ENCODE measurements around the gene ANKRD60. TPM values are rescaled to one million over a fixed set of nuclear protein-coding genes. Genes with fewer than 3 reads are reported as not detected.

Gene ANKRD60
- total and polyA plus RNA-seq, 2 donors (not counting 1 experiment from before 2014, with no cell fraction given) = not detected

DNA sequence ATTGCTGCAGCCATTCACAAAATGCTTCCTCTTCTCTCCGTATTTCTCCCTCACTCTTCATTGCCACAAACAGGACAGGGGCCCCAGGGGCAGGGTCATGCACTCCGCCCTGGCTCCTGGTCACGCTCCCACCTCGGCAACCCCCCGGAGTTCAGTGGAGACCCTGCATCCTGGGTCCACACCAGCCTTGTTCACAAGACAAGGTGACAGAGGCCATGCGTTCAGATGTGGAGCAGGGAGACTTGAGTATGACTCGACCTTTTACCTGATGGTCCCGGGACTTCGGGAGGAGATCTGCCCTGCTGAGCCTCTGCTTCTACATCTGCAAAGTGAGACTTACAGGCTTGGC lies 49.4 kb downstream of the ANKRD60 start:
- H3K9ac ChIP-seq (ENCODE audit: insufficient read depth, low read length) = no peak overlapping the region
- H3K9me3 ChIP-seq (ENCODE audit: control insufficient read depth, insufficient read depth, low read depth, low read length) = no peaks in the 10 kb centered on the region
- peaks cover 7% of the 10 kb centered on the region for H3K4me1 ChIP-seq (ENCODE audit: control insufficient read depth, extremely low read depth, insufficient read depth, low read length)
- peaks cover 4% of the 10 kb centered on the region for H3K27me3 ChIP-seq (ENCODE audit: control insufficient read depth, insufficient read depth, low read length)
- no peak for DNase-seq (ENCODE audit: low read depth in 2 of 2)
- peak overlapping the region; percentile 65 for H2AFZ ChIP-seq (ENCODE audit: low read length)
- no peaks in the 10 kb centered on the region for H3K36me3 ChIP-seq (ENCODE audit: control insufficient read depth, insufficient read depth, low read length)
- no peak overlapping the region for H3K27ac ChIP-seq (ENCODE audit: insufficient read depth, low read length)
- H3K4me3 ChIP-seq (replicated peaks in 1 of 4; ENCODE audit: control extremely low read depth in 1 of 4, insufficient read depth in 1 of 4, low read depth in 3 of 4, low read length in 4 of 4) = no peak overlapping the region
- H4K20me1 ChIP-seq (ENCODE audit: control insufficient read depth, extremely low read depth, insufficient read depth, low read length) = no peaks in the 10 kb centered on the region
- no peaks in the 10 kb centered on the region for H3K79me2 ChIP-seq (ENCODE audit: control insufficient read depth, insufficient read depth, low read length)
- TF ChIP-seq, protein P1, sequence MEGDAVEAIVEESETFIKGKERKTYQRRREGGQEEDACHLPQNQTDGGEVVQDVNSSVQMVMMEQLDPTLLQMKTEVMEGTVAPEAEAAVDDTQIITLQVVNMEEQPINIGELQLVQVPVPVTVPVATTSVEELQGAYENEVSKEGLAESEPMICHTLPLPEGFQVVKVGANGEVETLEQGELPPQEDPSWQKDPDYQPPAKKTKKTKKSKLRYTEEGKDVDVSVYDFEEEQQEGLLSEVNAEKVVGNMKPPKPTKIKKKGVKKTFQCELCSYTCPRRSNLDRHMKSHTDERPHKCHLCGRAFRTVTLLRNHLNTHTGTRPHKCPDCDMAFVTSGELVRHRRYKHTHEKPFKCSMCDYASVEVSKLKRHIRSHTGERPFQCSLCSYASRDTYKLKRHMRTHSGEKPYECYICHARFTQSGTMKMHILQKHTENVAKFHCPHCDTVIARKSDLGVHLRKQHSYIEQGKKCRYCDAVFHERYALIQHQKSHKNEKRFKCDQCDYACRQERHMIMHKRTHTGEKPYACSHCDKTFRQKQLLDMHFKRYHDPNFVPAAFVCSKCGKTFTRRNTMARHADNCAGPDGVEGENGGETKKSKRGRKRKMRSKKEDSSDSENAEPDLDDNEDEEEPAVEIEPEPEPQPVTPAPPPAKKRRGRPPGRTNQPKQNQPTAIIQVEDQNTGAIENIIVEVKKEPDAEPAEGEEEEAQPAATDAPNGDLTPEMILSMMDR (conservative IDR thresholded peaks at IDR 0.05 in 1 of 2, IDR thresholded peaks at IDR 0.05 in 1 of 2; ENCODE audit: low read depth in 1 of 2, low read length in 2 of 2) = no peak
- H3K4me2 ChIP-seq (ENCODE audit: extremely low read depth, insufficient read depth, low read length) = peak overlapping the region; percentile 87

DNA sequence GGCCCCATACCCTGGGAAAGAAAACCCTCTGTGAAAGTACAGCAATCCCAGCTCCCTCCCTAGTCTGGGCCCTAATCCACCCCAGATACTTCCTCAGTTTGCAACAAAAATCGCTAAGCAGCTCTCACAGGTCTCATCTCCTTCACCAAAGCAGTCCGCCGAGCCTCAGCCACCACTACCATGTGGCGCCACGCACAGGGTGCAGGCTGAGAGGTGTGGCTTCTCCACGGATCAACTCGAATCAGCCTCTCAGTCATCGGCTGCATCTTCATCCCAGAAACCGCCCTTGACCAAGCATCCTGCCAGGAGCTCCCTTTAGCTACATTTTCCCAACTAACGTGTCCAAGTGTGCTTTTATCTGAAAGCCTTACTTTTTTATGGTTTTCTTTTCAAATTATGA lies 50.7 kb downstream of the ANKRD60 start:
- H3K4me1 ChIP-seq (ENCODE audit: control insufficient read depth, extremely low read depth, insufficient read depth, low read length) = peaks cover 8% of the 10 kb centered on the region
- H3K36me3 ChIP-seq (ENCODE audit: control insufficient read depth, insufficient read depth, low read length) = no peaks in the 10 kb centered on the region
- no peak for DNase-seq (ENCODE audit: low read depth in 2 of 2)
- no peak overlapping the region for H3K4me2 ChIP-seq (ENCODE audit: extremely low read depth, insufficient read depth, low read length)
- no peak for TF ChIP-seq EZH2 (IDR thresholded peaks at IDR 0.05; ENCODE audit: low read length, missing control alignments)
- TF ChIP-seq, protein P1 (conservative IDR thresholded peaks at IDR 0.05 in 1 of 2, IDR thresholded peaks at IDR 0.05 in 1 of 2; ENCODE audit: low read depth in 1 of 2, low read length in 2 of 2) = no peak
- H3K4me3 ChIP-seq (replicated peaks in 1 of 4; ENCODE audit: control extremely low read depth in 1 of 4, insufficient read depth in 1 of 4, low read depth in 3 of 4, low read length in 4 of 4) = no peak overlapping the region
- H3K27ac ChIP-seq (ENCODE audit: insufficient read depth, low read length) = no peak overlapping the region
- no peaks in the 10 kb centered on the region for H3K9me3 ChIP-seq (ENCODE audit: control insufficient read depth, insufficient read depth, low read depth, low read length)
- H2AFZ ChIP-seq (ENCODE audit: low read length) = no peak overlapping the region
- no peaks in the 10 kb centered on the region for H4K20me1 ChIP-seq (ENCODE audit: control insufficient read depth, extremely low read depth, insufficient read depth, low read length)
- H3K9ac ChIP-seq (ENCODE audit: insufficient read depth, low read length) = no peak overlapping the region
- no peaks in the 10 kb centered on the region for H3K79me2 ChIP-seq (ENCODE audit: control insufficient read depth, insufficient read depth, low read length)
- peaks cover 4% of the 10 kb centered on the region for H3K27me3 ChIP-seq (ENCODE audit: control insufficient read depth, insufficient read depth, low read length)

DNA sequence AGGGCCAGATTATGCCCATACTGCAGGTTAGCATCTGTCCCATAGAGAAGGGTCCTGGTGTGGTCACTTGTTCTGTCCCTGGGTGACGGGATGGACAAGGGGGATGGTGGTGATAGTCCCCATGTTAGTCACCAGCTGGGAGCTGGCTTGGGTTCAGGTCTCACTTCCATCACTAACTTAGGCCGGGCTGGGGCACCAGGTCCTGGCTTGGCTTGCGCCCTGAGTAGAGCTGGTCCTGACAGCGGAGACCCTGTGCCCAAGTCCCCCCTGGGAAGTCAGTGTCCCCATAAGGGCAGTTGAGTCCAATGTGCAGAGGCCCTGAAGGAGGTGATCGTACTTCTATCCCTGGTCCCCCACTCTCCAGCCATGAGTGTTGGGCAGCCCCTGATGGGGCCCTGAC lies 52.6 kb downstream of the ANKRD60 start:
- Histone ChIP-seq H3K4me1 (ENCODE audit: control insufficient read depth, extremely low read depth, insufficient read depth, low read length) (peaks cover 8% of the 10 kb centered on the region), H2AFZ (ENCODE audit: low read length) (no peak overlapping the region), H4K20me1 (ENCODE audit: control insufficient read depth, extremely low read depth, insufficient read depth, low read length) (no peaks in the 10 kb centered on the region), H3K27me3 (ENCODE audit: control insufficient read depth, insufficient read depth, low read length) (peaks cover 4% of the 10 kb centered on the region), H3K36me3 (ENCODE audit: control insufficient read depth, insufficient read depth, low read length) (no peaks in the 10 kb centered on the region), H3K9ac (ENCODE audit: insufficient read depth, low read length) (no peak overlapping the region), H3K4me3 (replicated peaks in 1 of 4; ENCODE audit: control extremely low read depth in 1 of 4, insufficient read depth in 1 of 4, low read depth in 3 of 4, low read length in 4 of 4) (no peak overlapping the region), H3K79me2 (ENCODE audit: control insufficient read depth, insufficient read depth, low read length) (no peaks in the 10 kb centered on the region), H3K4me2 (ENCODE audit: extremely low read depth, insufficient read depth, low read length) (no peak overlapping the region), H3K9me3 (ENCODE audit: control insufficient read depth, insufficient read depth, low read depth, low read length) (no peaks in the 10 kb centered on the region), H3K27ac (ENCODE audit: insufficient read depth, low read length) (no peak overlapping the region)
- DNase-seq (ENCODE audit: low read depth in 2 of 2) = no peak
- TF ChIP-seq, protein P1 (conservative IDR thresholded peaks at IDR 0.05 in 1 of 2, IDR thresholded peaks at IDR 0.05 in 1 of 2; ENCODE audit: low read depth in 1 of 2, low read length in 2 of 2) = no peak
- TF ChIP-seq EZH2 (IDR thresholded peaks at IDR 0.05; ENCODE audit: low read length, missing control alignments) = no peak

All from fibroblast of lung (primary cell).